OCI-LY1 (cell line): ENCODE data around the gene GALNT7.

Experiments
- CTCF ChIP-seq: fragments of 200-600 bp; sonication (generic), shearing (Covaris generic); IDR thresholded peaks from 2 replicates; pipeline ENCODE4 v1.5.1; 2017; ENCODE audit warnings: mild to moderate bottlenecking, antibody characterized with exemption, low read length, moderate library complexity, mixed read lengths
- EZH2 ChIP-seq: fragments of 200-600 bp; sonication (generic), shearing (Covaris generic); IDR thresholded peaks from 2 replicates; pipeline ENCODE4 v1.8.0; 2017; ENCODE audit warnings: borderline replicate concordance, mixed run types, mild to moderate bottlenecking, antibody characterized with exemption, low read length, moderate library complexity, mixed read lengths

- TF ChIP-seq CTCF (no peak), EZH2 (no peak)
These were observed 80.1 kb downstream of the GALNT7 start for GRCh38 chr4:173248690-173249089.
